ENCODE results near the gene GABBR1. TPM values are rescaled to one million over a fixed set of nuclear protein-coding genes. Genes with fewer than 3 reads are reported as not detected.
A peak's percentile ranks its signal among the peaks of the same experiment; 100 is the strongest.

Gene GABBR1
- total RNA-seq, 4 donors from 2014 or later, result 30.6 to 47.8 (median 40.6) TPM

- no peaks in the 10 kb centered on the region for H3K36me3 ChIP-seq
- peak; percentile 19 for DNase-seq (ENCODE audit: extremely low spot score)
- H3K27ac ChIP-seq (replicated peaks in 1 of 4), result no peak overlapping the region
- 85% methylated on average over 5 of the region's 5 CpGs for WGBS
- intact Hi-C loops (cut with DNase I), result no loop called here
- H3K4me1 ChIP-seq, result peaks cover 12 to 18% (median 17%) of the 10 kb centered on the region in 4 donors
- no peaks in the 10 kb centered on the region for H3K9me3 ChIP-seq
- no peak overlapping the region for H3K4me3 ChIP-seq
- TF ChIP-seq POLR2A (IDR thresholded peaks at IDR 0.05; ENCODE audit: low read depth), result no peak
- no peak for TF ChIP-seq CTCF (IDR thresholded peaks at IDR 0.05)
- no peak for TF ChIP-seq POLR2AphosphoS5 (IDR thresholded peaks at IDR 0.05)
- no peak for TF ChIP-seq EP300 (IDR thresholded peaks at IDR 0.05)
- H3K27me3 ChIP-seq, result peaks cover 0 to 64% (median 8%) of the 10 kb centered on the region in 4 donors
Observed at GRCh38 chr6:29554764-29555163, 78.2 kb downstream of the GABBR1 start.

DNA sequence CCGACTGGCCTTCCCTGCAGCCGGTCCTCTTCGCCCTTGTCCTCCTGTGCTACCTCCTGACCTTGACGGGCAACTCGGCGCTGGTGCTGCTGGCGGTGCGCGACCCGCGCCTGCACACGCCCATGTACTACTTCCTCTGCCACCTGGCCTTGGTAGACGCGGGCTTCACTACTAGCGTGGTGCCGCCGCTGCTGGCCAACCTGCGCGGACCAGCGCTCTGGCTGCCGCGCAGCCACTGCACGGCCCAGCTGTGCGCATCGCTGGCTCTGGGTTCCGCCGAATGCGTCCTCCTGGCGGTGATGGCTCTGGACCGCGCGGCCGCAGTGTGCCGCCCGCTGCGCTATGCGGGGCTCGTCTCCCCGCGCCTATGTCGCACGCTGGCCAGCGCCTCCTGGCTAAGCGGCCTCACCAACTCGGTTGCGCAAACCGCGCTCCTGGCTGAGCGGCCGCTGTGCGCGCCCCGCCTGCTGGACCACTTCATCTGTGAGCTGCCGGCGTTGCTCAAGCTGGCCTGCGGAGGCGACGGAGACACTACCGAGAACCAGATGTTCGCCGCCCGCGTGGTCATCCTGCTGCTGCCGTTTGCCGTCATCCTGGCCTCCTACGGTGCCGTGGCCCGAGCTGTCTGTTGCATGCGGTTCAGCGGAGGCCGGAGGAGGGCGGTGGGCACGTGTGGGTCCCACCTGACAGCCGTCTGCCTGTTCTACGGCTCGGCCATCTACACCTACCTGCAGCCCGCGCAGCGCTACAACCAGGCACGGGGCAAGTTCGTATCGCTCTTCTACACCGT is 79.5 kb downstream of the GABBR1 start:
- peaks cover 0 to 54% (median 8%) of the 10 kb centered on the region in 4 donors for H3K27me3 ChIP-seq

GRCh38 chr6:29552512-29553051 is 80.4 kb downstream of the GABBR1 start:
- H3K36me3 ChIP-seq, result no peaks in the 10 kb centered on the region
- peaks cover 12 to 18% (median 17%) of the 10 kb centered on the region in 4 donors for H3K4me1 ChIP-seq
- WGBS, result 25% methylated on average over 5 of the region's 5 CpGs
- peak; percentile 77 for DNase-seq (ENCODE audit: extremely low spot score)
- peak overlapping the region in 2 of 4 donors; percentile 10 to 54 for H3K27ac ChIP-seq (replicated peaks in 1 of 4)
- no peaks in the 10 kb centered on the region for H3K9me3 ChIP-seq
- no peak for TF ChIP-seq EP300 (IDR thresholded peaks at IDR 0.05)
- TF ChIP-seq CTCF (IDR thresholded peaks at IDR 0.05), result no peak
- no peak for TF ChIP-seq POLR2A (IDR thresholded peaks at IDR 0.05; ENCODE audit: low read depth)
- TF ChIP-seq POLR2AphosphoS5 (IDR thresholded peaks at IDR 0.05), result no peak
- intact Hi-C loops (cut with DNase I), result no loop called here
- peaks cover 0 to 47% (median 8%) of the 10 kb centered on the region in 4 donors for H3K27me3 ChIP-seq
- peak overlapping the region; percentile 48 to 59 (median 52) for H3K4me3 ChIP-seq

More for the DNA sequence above, 79.5 kb downstream of the GABBR1 start:
- 3% methylated on average over 30 of the region's 83 CpGs for whole genome bisulfite sequencing
- Histone ChIP-seq H3K4me1 (peaks cover 12 to 18% (median 17%) of the 10 kb centered on the region in 4 donors), H3K4me3 (peak overlapping the region; percentile 48 to 59 (median 52)), H3K27ac (replicated peaks in 1 of 4) (peak overlapping the region in 2 of 4 donors; percentile 10 to 54), H3K9me3 (no peaks in the 10 kb centered on the region), H3K36me3 (no peaks in the 10 kb centered on the region)
- peak; percentile 90 for DNase-seq (ENCODE audit: extremely low spot score)
- TF ChIP-seq POLR2AphosphoS5 (IDR thresholded peaks at IDR 0.05), result peak in 1 of 2 donors; percentile 36
- TF ChIP-seq CTCF (IDR thresholded peaks at IDR 0.05), result peak in 1 of 3 experiments; percentile 21
- no peak for TF ChIP-seq POLR2A (IDR thresholded peaks at IDR 0.05; ENCODE audit: low read depth)
- no peak for TF ChIP-seq EP300 (IDR thresholded peaks at IDR 0.05)
- intact Hi-C loops (cut with DNase I), result no loop called here

GRCh38 chr6:29547573-29547972 is 85.4 kb downstream of the GABBR1 start:
- peaks cover 0 to 4% (median 0%) of the 10 kb centered on the region in 4 donors for H3K27me3 ChIP-seq
- whole genome bisulfite sequencing, result 34% methylated on average over 3 of the region's 3 CpGs
- H3K36me3 ChIP-seq, result no peaks in the 10 kb centered on the region
- no peak overlapping the region for H3K27ac ChIP-seq (replicated peaks in 1 of 4)
- intact Hi-C loops (cut with DNase I), result no loop called here
- no peak for DNase-seq (ENCODE audit: extremely low spot score)
- H3K4me1 ChIP-seq, result peaks cover 0 to 2% (median under 1%) of the 10 kb centered on the region in 4 donors
- H3K9me3 ChIP-seq, result peaks cover 0 to 7% (median 0%) of the 10 kb centered on the region in 4 donors
- TF ChIP-seq EP300 (IDR thresholded peaks at IDR 0.05) (no peak), POLR2A (IDR thresholded peaks at IDR 0.05; ENCODE audit: low read depth) (no peak), POLR2AphosphoS5 (IDR thresholded peaks at IDR 0.05) (no peak), CTCF (IDR thresholded peaks at IDR 0.05) (no peak)
- no peak overlapping the region for H3K4me3 ChIP-seq

All from esophagus muscularis mucosa (tissue), 4 donors.